ENCODE measurements around the gene MEIG1. TPM values are rescaled to one million over a fixed set of nuclear protein-coding genes. Genes with fewer than 3 reads are reported as not detected.

Gene MEIG1
- 0.91 TPM in 1 of 2 replicates, not detected in the other for total RNA-seq

GRCh38 chr10:14959221-14960057, at the start of gene MEIG1:
TSS of gene MEIG1 (plus strand) at chr10:14959388. CDS start at chr10:14966469, 7,081 bp downstream.

GRCh38 chr10:14954001-14954770, 5.0 kb upstream of the MEIG1 start, which contains the start of gene DCLRE1C:
TSS of gene DCLRE1C (minus strand) at chr10:14954096. CDS start at chr10:14954010, 86 bp downstream.

Other genes with a start within 250 kb of the MEIG1 start
- 30.1 and 48.4 TPM in 2 replicates for gene FAM107B, start 184.5 kb upstream of the MEIG1 start, total RNA-seq
- gene CDNF, start 121.4 kb upstream of the MEIG1 start, total RNA-seq = 2.7 and 3.5 TPM in 2 replicates
- gene HSPA14, start 121.1 kb upstream of the MEIG1 start, total RNA-seq = 14.8 and 16.2 TPM in 2 replicates
- 15.9 and 17.4 TPM in 2 replicates for gene MSANTD7, start 121.1 kb upstream of the MEIG1 start, total RNA-seq
- gene SUV39H2, start 80.5 kb upstream of the MEIG1 start, total RNA-seq = 9.4 and 16.1 TPM in 2 replicates
- gene DCLRE1C, start 5.3 kb upstream of the MEIG1 start, total RNA-seq = 18.7 and 21.4 TPM in 2 replicates
- not detected in 2 replicates for gene OLAH, start 84.6 kb downstream of the MEIG1 start, total RNA-seq
- gene ACBD7, start 129.4 kb downstream of the MEIG1 start, total RNA-seq = 1.0 and 2.4 TPM in 2 replicates
- 14.2 and 14.3 TPM in 2 replicates for gene RPP38, start 138.0 kb downstream of the MEIG1 start, total RNA-seq
- gene NMT2, start 209.3 kb downstream of the MEIG1 start, total RNA-seq = 35.7 and 36.4 TPM in 2 replicates

All from articular chondrocyte of knee joint (primary cell).